A673 (cell line): ENCODE data around the gene CEMIP2. TPM values are rescaled to one million over a fixed set of nuclear protein-coding genes. Genes with fewer than 3 reads are reported as not detected.

Experiments used
- Bru-seq: library from RNA; stranded (reverse); fragments of 400-500 nt; gene quantifications from one replicate; lab custom pipeline; 2021; lab: Mats Ljungman, UMichigan
- BruChase-seq, 2 experiments: library from RNA; stranded (reverse); fragments of 400-500 nt; gene quantifications; one replicate each; lab custom pipeline; 2021; lab: Mats Ljungman, UMichigan
- BruUV-seq: library from RNA; stranded (reverse); fragments of 400-500 nt; replicated peaks from 2 replicates; lab custom pipeline; 2021; lab: Mats Ljungman, UMichigan
- CTCF ChIA-PET: fragments of 300-600 bp; sonication (Branson Sonifier 250); formaldehyde crosslinking; loops from one replicate; lab custom pipeline; 2022; ENCODE audit warnings: antibody characterized with exemption; lab: Charles Lee
- POLR2A ChIA-PET: fragments of 300-600 bp; sonication (Branson Sonifier 250); formaldehyde crosslinking; loops from one replicate; lab custom pipeline; 2022; ENCODE audit warnings: antibody characterized with exemption; ENCODE audit not compliant: low non-redundant PET; lab: Charles Lee
- DNase-seq: peaks from one replicate; pipeline ENCODE4 v3.0.0-alpha.2; 2015; ENCODE audit warnings: low spot score
- H3K27ac ChIP-seq: fragments of 200-600 bp; sonication (generic); 2 replicates; pipeline ENCODE4 v1.5.1; 2016; ENCODE audit warnings: mixed run types, low read depth, mild to moderate bottlenecking, mixed read lengths, antibody characterized with exemption, low read length; ENCODE audit not compliant: poor library complexity, severe bottlenecking
- H3K27me3 ChIP-seq: fragments of 200-600 bp; sonication (generic); replicated peaks from 2 replicates; pipeline ENCODE4 v1.6.1; 2017; ENCODE audit warnings: mixed run types, low read depth, mild to moderate bottlenecking, mixed read lengths, antibody characterized with exemption, low read length; ENCODE audit not compliant: insufficient read depth, poor library complexity
- H3K36me3 ChIP-seq: fragments of 200-600 bp; sonication (generic); 2 replicates; pipeline ENCODE4 v1.6.1; 2016; ENCODE audit warnings: mixed run types, mild to moderate bottlenecking, mixed read lengths, antibody characterized with exemption, low read length; ENCODE audit not compliant: insufficient read depth, poor library complexity, severe bottlenecking
- H3K4me1 ChIP-seq: fragments of 200-600 bp; sonication (generic); 2 replicates; pipeline ENCODE4 v1.6.1; 2017; ENCODE audit warnings: mixed run types, mild to moderate bottlenecking, mixed read lengths, antibody characterized with exemption, low read length; ENCODE audit not compliant: insufficient read depth, poor library complexity, severe bottlenecking
- H3K4me3 ChIP-seq: fragments of 200-600 bp; sonication (generic); 2 replicates; pipeline ENCODE4 v1.5.1; 2016; ENCODE audit warnings: low read depth, mixed run types, mild to moderate bottlenecking, mixed read lengths, low read length; ENCODE audit not compliant: poor library complexity, severe bottlenecking
- H3K9me3 ChIP-seq: fragments of 200-600 bp; sonication (generic); 2 replicates; pipeline ENCODE4 v1.6.1; 2016; ENCODE audit warnings: mixed run types, low read depth, mild to moderate bottlenecking, mixed read lengths, antibody characterized with exemption, low read length; ENCODE audit not compliant: poor library complexity, severe bottlenecking
- CTCF ChIP-seq: fragments of 300-800, 200-600 bp; sonication (generic); conservative IDR thresholded peaks from 2 replicates; pipeline ENCODE4 v1.5.1; 2017; ENCODE audit warnings: low read depth, mild to moderate bottlenecking, antibody characterized with exemption, low read length, moderate library complexity, mixed read lengths
- EZH2 ChIP-seq: fragments of 200-600 bp; sonication (generic); IDR thresholded peaks from 2 replicates; pipeline ENCODE4 v1.6.1; 2017; ENCODE audit warnings: borderline replicate concordance, low read depth, mild to moderate bottlenecking, mixed read lengths, antibody characterized with exemption, low read length; ENCODE audit not compliant: poor library complexity, severe bottlenecking
- intact Hi-C: fragments of 100-400 bp; cut with micrococcal nuclease; formaldehyde crosslinking; loops from one replicate; pipeline ENCODE4 v1.10.0; 2022; ENCODE audit not compliant: unreplicated experiment
- long read RNA-seq: library from polyadenylated mRNA; stranded (forward); transcript quantifications from one replicate; pipeline ENCODE4 v2.0.0, GENCODE V29; 2022
- total RNA-seq: library from RNA; stranded (reverse); gene quantifications from 2 replicates; pipeline ENCODE4 v1.2.3, GENCODE V29; 2021

The CEMIP2 gene
- 31.8 and 32.9 TPM in 2 replicates for total RNA-seq
- percentile 81 among the genes with signal in this experiment for Bru-seq, nascent RNA
- BruChase-seq, experiment 1, labeled RNA remaining after a 2-hour chase = percentile 79 among the genes with signal in this experiment
- BruChase-seq, experiment 2, labeled RNA remaining after a 6-hour chase = percentile 75 among the genes with signal in this experiment
- long read RNA-seq, full-length matches to known transcripts = 3 of 12 reads
- long read RNA-seq, partial matches to known transcripts = 2 of 12 reads
- long read RNA-seq, other reads (novel, unspliced or antisense) = 7 of 12 reads

- CTCF ChIA-PET = interaction anchor here (0.5 to 0.6 kb wide), 3 partner anchors 144 to 499 kb away, joined by 3 to 4 read pairs (median 4); no protein-coding TSS in a partner anchor
- H3K27ac ChIP-seq = peak within 1 kb of the TSS; percentile 86
- no peaks in the 10 kb centered on the region for H3K27me3 ChIP-seq
- peak; percentile 91 for DNase-seq
- POLR2A ChIA-PET = interaction anchor here (0.6 to 0.7 kb wide), 4 partner anchors 25 to 143 kb away, joined by 3 to 4 read pairs (median 4); partner anchors contain the start of gene C9orf85
- no peaks in the 10 kb centered on the region for H3K36me3 ChIP-seq
- intact Hi-C loops = loop anchor here (1.0 to 5.0 kb wide), 3 partner anchors 85 to 164 kb away; partner anchors contain the start of genes ABHD17B and C9orf85
- H3K4me3 ChIP-seq = peak within 1 kb of the TSS; percentile 74
- TF ChIP-seq CTCF = peak; percentile 42; the same call in 1 of the 2 replicates
- TF ChIP-seq EZH2 = no peak
- H3K4me1 ChIP-seq = peaks cover 45% of the 10 kb centered on the region
- BruUV-seq = no TSS peak
- H3K9me3 ChIP-seq = no peaks in the 10 kb centered on the region
These were observed at the start of gene CEMIP2 for GRCh38 chr9:71768388-71769174. CEMIP2 (minus strand) TSS chr9:71768513; CDS start chr9:71750373, 18,140 bp downstream.

GRCh38 chr9:71816916-71817451 is 48.7 kb upstream of the CEMIP2 start:
- DNase-seq = no peak
- no peaks in the 10 kb centered on the region for H3K27me3 ChIP-seq
- ChIA-PET CTCF (interaction anchor here (0.7 kb wide), 1 partner anchor 111 kb away, joined by 3 read pairs; no protein-coding TSS in a partner anchor), POLR2A (no interaction called here)
- intact Hi-C loops = no loop called here
- H3K4me1 ChIP-seq = no peaks in the 10 kb centered on the region
- H3K9me3 ChIP-seq = no peaks in the 10 kb centered on the region
- H3K27ac ChIP-seq = no peak overlapping the region
- H3K4me3 ChIP-seq = no peak overlapping the region
- TF ChIP-seq EZH2 (no peak), CTCF (no peak)
- no peaks in the 10 kb centered on the region for H3K36me3 ChIP-seq
- BruUV-seq = no TSS peak

- BruUV-seq = no TSS peak
- no peak overlapping the region for H3K4me3 ChIP-seq
- no peaks in the 10 kb centered on the region for H3K36me3 ChIP-seq
- no peaks in the 10 kb centered on the region for H3K9me3 ChIP-seq
- H3K4me1 ChIP-seq = no peaks in the 10 kb centered on the region
- no peaks in the 10 kb centered on the region for H3K27me3 ChIP-seq
- TF ChIP-seq CTCF (no peak), EZH2 (no peak)
- POLR2A ChIA-PET = no interaction called here
- intact Hi-C loops = no loop called here
- H3K27ac ChIP-seq = no peak overlapping the region
- DNase-seq = no peak
- CTCF ChIA-PET = no interaction called here
These were observed 46.5 kb upstream of the CEMIP2 start for GRCh38 chr9:71814815-71815214.
